NCI-H187 treated with DMSO at 0.1 percent for 48 hours (cell line): Measurements from ENCODE around the gene CERS6.

Source experiments
- DNase-seq: peaks from one replicate; lab custom pipeline; 2025; lab: John Stamatoyannopoulos, UW

The CERS6 gene

GRCh38 chr2:168530982-168531622, 75.0 kb downstream of the CERS6 start:
- DNase-seq = no peak

- DNase-seq = no peak
Measured at GRCh38 chr2:168534926-168535325, 78.9 kb downstream of the CERS6 start.

GRCh38 chr2:168536925-168537466, 80.9 kb downstream of the CERS6 start:
- DNase-seq = no peak

- no peak for DNase-seq
Measured at GRCh38 chr2:168538133-168538532, 82.1 kb downstream of the CERS6 start.

- no peak for DNase-seq
Measured at GRCh38 chr2:168538534-168538933, 82.5 kb downstream of the CERS6 start.

GRCh38 chr2:168539945-168540344, 83.9 kb downstream of the CERS6 start:
- DNase-seq = no peak

GRCh38 chr2:168541858-168542257, 85.8 kb downstream of the CERS6 start:
- DNase-seq = no peak

- DNase-seq = no peak
Measured at GRCh38 chr2:168543037-168543436, 87.0 kb downstream of the CERS6 start.

GRCh38 chr2:168543935-168544334, 87.9 kb downstream of the CERS6 start:
- no peak for DNase-seq

- no peak for DNase-seq
Measured at GRCh38 chr2:168545439-168546082, 89.5 kb downstream of the CERS6 start.

- DNase-seq = no peak
Measured at GRCh38 chr2:168550670-168551069, 94.6 kb downstream of the CERS6 start.

- peak; percentile 49 for DNase-seq
Measured at GRCh38 chr2:168552450-168552856, 96.4 kb downstream of the CERS6 start.

- no peak for DNase-seq
Measured at GRCh38 chr2:168555283-168555682, 99.2 kb downstream of the CERS6 start.

- no peak for DNase-seq
Measured at GRCh38 chr2:168559187-168559586, 103.1 kb downstream of the CERS6 start.

GRCh38 chr2:168560817-168561499, 104.9 kb downstream of the CERS6 start:
- no peak for DNase-seq

GRCh38 chr2:168561991-168562390, 105.9 kb downstream of the CERS6 start:
- DNase-seq = no peak

- DNase-seq = no peak
Measured at GRCh38 chr2:168562971-168563370, 106.9 kb downstream of the CERS6 start.

- DNase-seq = no peak
Measured at GRCh38 chr2:168564641-168565040, 108.6 kb downstream of the CERS6 start.

- DNase-seq = no peak
Measured at GRCh38 chr2:168565112-168565511, 109.0 kb downstream of the CERS6 start.

GRCh38 chr2:168565512-168565911, 109.4 kb downstream of the CERS6 start:
- DNase-seq = no peak

- no peak for DNase-seq
Measured at GRCh38 chr2:168566974-168567665, 111.0 kb downstream of the CERS6 start.

- no peak for DNase-seq
Measured at GRCh38 chr2:168567836-168568235, 111.8 kb downstream of the CERS6 start.
